ENCODE data around the gene CYTH2. TPM values are rescaled to one million over a fixed set of nuclear protein-coding genes. Genes with fewer than 3 reads are reported as not detected.
A peak's percentile ranks its signal among the peaks of the same experiment; 100 is the strongest.

CYTH2 gene
- total and polyA plus RNA-seq, 2 of the 8 experiments (the other 6 are each of a cell fraction or from before 2014, with no cell fraction given), result 43.7 to 71.4 TPM

- no peak overlapping the region for H2BK120ac ChIP-seq (replicated peaks; ENCODE audit: low read depth, low read length)
- no peak overlapping the region for H2AK5ac ChIP-seq (ENCODE audit: low read depth, low read length)
- no peak overlapping the region for H4K5ac ChIP-seq (ENCODE audit: insufficient read length, low read depth, low read length)
- POLR2A ChIA-PET (ENCODE audit: partially characterized antibody), result interaction anchor here (0.6 to 11.4 kb wide), 18 partner anchors 8 to 378 kb away, joined by 3 to 176 read pairs (median 6); partner anchors contain the start of genes FAM83E, GRWD1, KCNJ14 and KDELR1
- H3K23me2 ChIP-seq (ENCODE audit: low read depth, low read length), result no peaks in the 10 kb centered on the region; the same call in 1 of the 2 replicates
- H3K9ac ChIP-seq (replicated peaks in 1 of 4; ENCODE audit: extremely low read depth in 1 of 4, low read depth in 3 of 4, low read length in 3 of 4), result peak overlapping the region in 3 of 4 experiments; percentile 29 to 41 (median 38); a peak in 4 of 7 replicates
- H3K14ac ChIP-seq (ENCODE audit: insufficient read length), result no peak overlapping the region
- peak overlapping the region; percentile 67 to 71 for H3K4me2 ChIP-seq (ENCODE audit: insufficient read depth in 1 of 2, low read depth in 2 of 2, low read length in 2 of 2)
- H4K20me1 ChIP-seq (replicated peaks in 1 of 2; ENCODE audit: control insufficient read depth in 1 of 2, insufficient read depth in 2 of 2, low read length in 2 of 2), result peaks cover 13 to 18% of the 10 kb centered on the region in 2 experiments
- H4K8ac ChIP-seq (ENCODE audit: extremely low read depth, insufficient read depth, low read length), result no peak overlapping the region; the same call in 1 of the 2 replicates
- H3K4ac ChIP-seq (replicated peaks; ENCODE audit: insufficient read length, low read depth, low read length), result no peak overlapping the region
- peaks cover 4% of the 10 kb centered on the region; the same call in 1 of the 2 replicates for H3K79me1 ChIP-seq (ENCODE audit: low read depth, low read length)
- H4K91ac ChIP-seq (replicated peaks; ENCODE audit: insufficient read length, low read length), result no peak overlapping the region
- H3K36me3 ChIP-seq (ENCODE audit: control insufficient read depth in 2 of 4, insufficient read depth in 4 of 4, low read length in 3 of 4), result peaks cover 31 to 46% (median 44%) of the 10 kb centered on the region in 4 experiments
- peaks cover 0 to 9% (median 1%) of the 10 kb centered on the region in 4 experiments; a peak in 3 of 7 replicates for H3K4me1 ChIP-seq (replicated peaks in 1 of 4; ENCODE audit: control insufficient read depth in 3 of 4, insufficient read depth in 4 of 4, low read length in 3 of 4)
- H3K56ac ChIP-seq (replicated peaks; ENCODE audit: insufficient read length, low read depth, low read length), result no peak overlapping the region
- no peak overlapping the region for H2BK15ac ChIP-seq (ENCODE audit: low read length)
- peak overlapping the region; percentile 54 to 84 (median 80) for H3K4me3 ChIP-seq (ENCODE audit: extremely low read depth in 1 of 4, insufficient read depth in 2 of 4, low read depth in 3 of 4, low read length in 4 of 4)
- DNase-seq (ENCODE audit: low read depth in 1 of 2, low spot score in 2 of 2) (no peak), FAIRE-seq (no peak)
- H3K23ac ChIP-seq (ENCODE audit: insufficient read length), result no peak overlapping the region
- no peaks in the 10 kb centered on the region for H3K9me3 ChIP-seq (ENCODE audit: insufficient read depth in 2 of 2, low read depth in 1 of 2, low read length in 1 of 2)
- H2BK5ac ChIP-seq (ENCODE audit: low read depth, low read length), result no peak overlapping the region
- WGBS, 2 experiments (ENCODE audit: extremely low coverage in 1 of 2, insufficient coverage in 1 of 2, insufficient read length in 1 of 2, insufficient replicate concordance in 2 of 2, low coverage in 1 of 2, low lambda C conversion rate in 2 of 2, missing lambda C conversion rate in 1 of 2), result 81% methylated on average over 17 of the region's 20 CpGs; no CpG with 5 or more reads in 1 of the 2 experiments
- H2AFZ ChIP-seq (ENCODE audit: low read length), result no peak overlapping the region
- CTCF ChIA-PET (ENCODE audit: partially characterized antibody), result interaction anchor here (0.6 to 1.5 kb wide), 13 partner anchors 11 to 410 kb away, joined by 3 to 8 read pairs (median 3); partner anchors contain the start of genes GRIN2D and KDELR1
- no peak overlapping the region for H2BK12ac ChIP-seq (ENCODE audit: low read depth, low read length)
- H3K79me2 ChIP-seq (ENCODE audit: control insufficient read depth in 1 of 2, insufficient read depth in 2 of 2, low read length in 2 of 2), result peaks cover 0 to 12% of the 10 kb centered on the region in 2 experiments; a peak in 1 of 4 replicates
- no peak overlapping the region for H3K18ac ChIP-seq (ENCODE audit: extremely low read depth, low read length)
- H2BK20ac ChIP-seq (ENCODE audit: low read length), result no peak overlapping the region
- no peak overlapping the region for H3K27ac ChIP-seq (ENCODE audit: low read depth, low read length)
- no peaks in the 10 kb centered on the region for H3K27me3 ChIP-seq (replicated peaks in 1 of 4; ENCODE audit: control insufficient read depth in 3 of 4, extremely low read depth in 1 of 4, insufficient read depth in 3 of 4, low read length in 3 of 4)
- TF ChIP-seq EZH2 (IDR thresholded peaks at IDR 0.05; ENCODE audit: low read depth, low read length, severe bottlenecking) (no peak), SIRT6 (IDR thresholded peaks at IDR 0.05; ENCODE audit: low read length) (no peak), BACH1 (IDR thresholded peaks at IDR 0.05; ENCODE audit: low read length) (no peak), KDM5A (IDR thresholded peaks at IDR 0.05; ENCODE audit: low read length) (no peak), ATF3 (IDR thresholded peaks at IDR 0.05; ENCODE audit: insufficient read depth, low read depth, low read length) (no peak), SRF (IDR thresholded peaks at IDR 0.05; ENCODE audit: low read depth, low read length) (no peak), ATF2 (IDR thresholded peaks at IDR 0.05; ENCODE audit: low read length) (no peak), ASH2L (IDR thresholded peaks at IDR 0.05; ENCODE audit: low read length) (no peak), SP4 (IDR thresholded peaks at IDR 0.05; ENCODE audit: low read length) (no peak)
Observed at GRCh38 chr19:48469934-48470680, 938 bp downstream of the CYTH2 start.
